Measurements from ENCODE around the gene FARP1.

Gene FARP1

DNA sequence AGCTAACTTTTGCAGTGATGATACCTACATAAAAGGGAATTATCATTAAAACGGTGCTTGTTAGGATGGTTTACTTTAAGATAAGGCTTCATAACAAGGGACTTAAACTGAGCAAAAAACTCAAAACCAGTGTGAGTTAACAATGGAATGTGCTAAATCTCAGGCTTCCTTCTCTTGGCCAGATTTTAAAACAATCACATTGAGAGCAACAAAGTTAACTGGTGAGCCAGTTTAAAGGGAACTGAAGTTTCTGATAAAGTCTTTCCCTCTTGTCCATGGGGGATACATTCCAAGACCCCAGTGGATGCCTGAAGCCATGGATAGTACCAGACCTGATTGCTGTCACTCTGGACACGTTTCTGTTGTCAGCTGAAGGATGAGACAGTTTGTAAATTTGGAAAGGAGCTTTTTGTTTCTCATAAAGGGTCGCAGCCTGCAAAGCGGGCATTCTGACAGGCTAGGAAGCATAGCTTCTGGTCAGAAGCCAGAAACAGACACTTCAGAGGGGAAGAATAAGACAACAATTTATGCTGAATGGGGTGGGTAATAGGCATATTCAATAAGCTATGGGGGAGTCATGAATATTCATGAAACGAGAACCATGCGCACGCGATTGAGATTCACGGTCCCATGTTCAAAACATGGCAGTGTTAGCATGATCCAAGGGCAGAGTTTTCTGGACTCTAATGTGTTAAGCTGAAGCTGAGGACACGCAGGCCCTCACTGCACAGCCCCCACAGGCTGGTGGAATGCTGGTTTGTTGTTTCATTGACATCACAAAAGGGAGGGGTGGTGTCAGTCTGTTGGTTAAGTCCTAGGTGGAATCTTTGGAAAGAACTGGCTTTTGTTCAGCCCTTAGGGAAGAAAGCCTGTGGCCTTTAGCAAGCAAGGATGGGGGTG lies 184.7 kb downstream of the FARP1 start:
- POLR2A ChIA-PET, result no interaction called here
- no peak for DNase-seq
- 94% methylated on average over 10 of the region's 10 CpGs for WGBS (ENCODE audit: insufficient coverage)
- Histone ChIP-seq H3K4me1 (ENCODE audit: control extremely low read depth in 1 of 4, control insufficient read depth in 4 of 4, insufficient read depth in 4 of 4, low read length in 3 of 4) (no peaks in the 10 kb centered on the region), H3K27me3 (replicated peaks in 2 of 5; ENCODE audit: control insufficient read depth in 4 of 5, insufficient read depth in 5 of 5, low read length in 4 of 5) (peaks cover 0 to under 1% (median 0%) of the 10 kb centered on the region in 5 experiments), H3K9me3 (ENCODE audit: control extremely low read depth in 1 of 5, control insufficient read depth in 4 of 5, insufficient read depth in 2 of 5, low read depth in 1 of 5, low read length in 4 of 5) (no peaks in the 10 kb centered on the region), H3K36me3 (ENCODE audit: control insufficient read depth in 4 of 4, insufficient read depth in 4 of 4, low read length in 3 of 4) (no peaks in the 10 kb centered on the region), H3K4me3 (ENCODE audit: control insufficient read depth in 1 of 7, extremely low read depth in 1 of 7, insufficient read depth in 4 of 7, low read depth in 2 of 7, low read length in 6 of 7) (no peak overlapping the region), H3K27ac (ENCODE audit: insufficient read depth in 1 of 2, low read depth in 1 of 2, low read length in 2 of 2, poor library complexity in 1 of 2, severe bottlenecking in 2 of 2) (no peak overlapping the region)
- CTCF ChIA-PET, result no interaction called here

DNA sequence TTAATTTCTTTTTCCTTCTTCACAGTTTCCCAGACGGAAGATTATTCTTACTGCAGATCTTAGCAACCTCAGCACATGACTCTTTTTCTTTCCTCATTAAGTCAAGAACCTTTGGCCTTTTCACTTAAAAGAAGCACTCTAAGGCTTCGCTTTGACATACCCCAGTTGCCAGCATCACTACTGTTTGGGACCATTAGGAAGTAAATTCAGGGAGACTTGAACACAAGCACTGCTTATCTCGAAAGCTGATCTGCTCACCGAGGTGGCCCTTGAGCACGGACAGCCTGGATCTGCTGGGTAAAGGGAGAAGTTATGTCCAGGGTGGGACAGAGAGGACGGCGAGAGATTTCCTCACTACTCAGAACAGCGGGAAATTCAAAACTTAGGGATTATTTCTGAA lies 185.6 kb downstream of the FARP1 start:
- Histone ChIP-seq H3K4me3 (ENCODE audit: control insufficient read depth in 1 of 7, extremely low read depth in 1 of 7, insufficient read depth in 4 of 7, low read depth in 2 of 7, low read length in 6 of 7) (no peak overlapping the region), H3K36me3 (ENCODE audit: control insufficient read depth in 4 of 4, insufficient read depth in 4 of 4, low read length in 3 of 4) (no peaks in the 10 kb centered on the region), H3K9me3 (ENCODE audit: control extremely low read depth in 1 of 5, control insufficient read depth in 4 of 5, insufficient read depth in 2 of 5, low read depth in 1 of 5, low read length in 4 of 5) (no peaks in the 10 kb centered on the region), H3K27ac (ENCODE audit: insufficient read depth in 1 of 2, low read depth in 1 of 2, low read length in 2 of 2, poor library complexity in 1 of 2, severe bottlenecking in 2 of 2) (no peak overlapping the region), H3K27me3 (replicated peaks in 2 of 5; ENCODE audit: control insufficient read depth in 4 of 5, insufficient read depth in 5 of 5, low read length in 4 of 5) (peaks cover 0 to 2% (median 0%) of the 10 kb centered on the region in 5 experiments), H3K4me1 (ENCODE audit: control extremely low read depth in 1 of 4, control insufficient read depth in 4 of 4, insufficient read depth in 4 of 4, low read length in 3 of 4) (no peaks in the 10 kb centered on the region)
- 98% methylated on average over 8 of the region's 8 CpGs for WGBS (ENCODE audit: insufficient coverage)
- ChIA-PET POLR2A (no interaction called here), CTCF (no interaction called here)
- no peak for DNase-seq

GRCh38 chr13:98332222-98332621 lies 189.3 kb downstream of the FARP1 start:
- POLR2A ChIA-PET, result no interaction called here
- H3K36me3 ChIP-seq (ENCODE audit: control insufficient read depth in 4 of 4, insufficient read depth in 4 of 4, low read length in 3 of 4), result no peaks in the 10 kb centered on the region
- peaks cover 0 to 8% (median 0%) of the 10 kb centered on the region in 5 experiments for H3K9me3 ChIP-seq (ENCODE audit: control extremely low read depth in 1 of 5, control insufficient read depth in 4 of 5, insufficient read depth in 2 of 5, low read depth in 1 of 5, low read length in 4 of 5)
- no peaks in the 10 kb centered on the region for H3K4me1 ChIP-seq (ENCODE audit: control extremely low read depth in 1 of 4, control insufficient read depth in 4 of 4, insufficient read depth in 4 of 4, low read length in 3 of 4)
- no peak overlapping the region for H3K27ac ChIP-seq (ENCODE audit: insufficient read depth in 1 of 2, low read depth in 1 of 2, low read length in 2 of 2, poor library complexity in 1 of 2, severe bottlenecking in 2 of 2)
- CTCF ChIA-PET, result interaction anchor here (1.4 kb wide), 1 partner anchor 11 kb away, joined by 4 read pairs; no protein-coding TSS in a partner anchor
- no peak overlapping the region for H3K4me3 ChIP-seq (ENCODE audit: control insufficient read depth in 1 of 7, extremely low read depth in 1 of 7, insufficient read depth in 4 of 7, low read depth in 2 of 7, low read length in 6 of 7)
- WGBS (ENCODE audit: insufficient coverage), result 100% methylated on average over 1 of the region's 2 CpGs
- peaks cover 0 to 3% (median 0%) of the 10 kb centered on the region in 5 experiments for H3K27me3 ChIP-seq (replicated peaks in 2 of 5; ENCODE audit: control insufficient read depth in 4 of 5, insufficient read depth in 5 of 5, low read length in 4 of 5)
- no peak for DNase-seq

DNA sequence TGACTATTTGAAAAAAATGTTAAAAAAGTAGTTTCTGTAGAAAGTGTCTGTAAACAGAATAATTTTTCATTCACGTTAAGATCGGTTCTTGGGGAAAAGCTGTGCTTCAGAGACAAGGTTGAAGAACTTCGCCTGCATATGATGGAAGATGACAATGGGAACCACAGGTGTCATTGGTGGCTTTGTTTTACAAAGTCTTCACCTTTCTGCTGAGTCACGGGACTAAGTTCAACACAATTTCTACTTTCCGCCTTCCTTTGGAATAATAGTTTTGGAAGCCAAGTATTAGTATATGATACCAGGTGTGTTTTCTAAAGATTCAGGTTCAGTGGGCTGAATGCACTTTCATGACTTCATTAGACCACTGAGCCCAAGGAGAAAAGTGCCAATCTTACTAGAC lies 189.8 kb downstream of the FARP1 start:
- Histone ChIP-seq H3K4me3 (ENCODE audit: control insufficient read depth in 1 of 7, extremely low read depth in 1 of 7, insufficient read depth in 4 of 7, low read depth in 2 of 7, low read length in 6 of 7) (no peak overlapping the region), H3K4me1 (ENCODE audit: control extremely low read depth in 1 of 4, control insufficient read depth in 4 of 4, insufficient read depth in 4 of 4, low read length in 3 of 4) (no peaks in the 10 kb centered on the region), H3K27ac (ENCODE audit: insufficient read depth in 1 of 2, low read depth in 1 of 2, low read length in 2 of 2, poor library complexity in 1 of 2, severe bottlenecking in 2 of 2) (no peak overlapping the region), H3K9me3 (ENCODE audit: control extremely low read depth in 1 of 5, control insufficient read depth in 4 of 5, insufficient read depth in 2 of 5, low read depth in 1 of 5, low read length in 4 of 5) (peaks cover 0 to 8% (median 0%) of the 10 kb centered on the region in 5 experiments), H3K27me3 (replicated peaks in 2 of 5; ENCODE audit: control insufficient read depth in 4 of 5, insufficient read depth in 5 of 5, low read length in 4 of 5) (peaks cover 0 to 3% (median 0%) of the 10 kb centered on the region in 5 experiments), H3K36me3 (ENCODE audit: control insufficient read depth in 4 of 4, insufficient read depth in 4 of 4, low read length in 3 of 4) (no peaks in the 10 kb centered on the region)
- POLR2A ChIA-PET, result no interaction called here
- CTCF ChIA-PET, result no interaction called here
- no peak for DNase-seq
- WGBS (ENCODE audit: insufficient coverage), result 99% methylated on average over 5 of the region's 5 CpGs

- ChIA-PET POLR2A (no interaction called here), CTCF (no interaction called here)
- H3K27ac ChIP-seq (ENCODE audit: insufficient read depth in 1 of 2, low read depth in 1 of 2, low read length in 2 of 2, poor library complexity in 1 of 2, severe bottlenecking in 2 of 2), result no peak overlapping the region
- H3K27me3 ChIP-seq (replicated peaks in 2 of 5; ENCODE audit: control insufficient read depth in 4 of 5, insufficient read depth in 5 of 5, low read length in 4 of 5), result peaks cover 0 to 3% (median 0%) of the 10 kb centered on the region in 5 experiments
- WGBS (ENCODE audit: insufficient coverage), result 79% methylated on average over 12 of the region's 12 CpGs
- H3K4me1 ChIP-seq (ENCODE audit: control extremely low read depth in 1 of 4, control insufficient read depth in 4 of 4, insufficient read depth in 4 of 4, low read length in 3 of 4), result no peaks in the 10 kb centered on the region
- DNase-seq, result no peak
- H3K9me3 ChIP-seq (ENCODE audit: control extremely low read depth in 1 of 5, control insufficient read depth in 4 of 5, insufficient read depth in 2 of 5, low read depth in 1 of 5, low read length in 4 of 5), result peaks cover 0 to 8% (median 0%) of the 10 kb centered on the region in 5 experiments
- H3K36me3 ChIP-seq (ENCODE audit: control insufficient read depth in 4 of 4, insufficient read depth in 4 of 4, low read length in 3 of 4), result no peaks in the 10 kb centered on the region
- no peak overlapping the region for H3K4me3 ChIP-seq (ENCODE audit: control insufficient read depth in 1 of 7, extremely low read depth in 1 of 7, insufficient read depth in 4 of 7, low read depth in 2 of 7, low read length in 6 of 7)
Observed at GRCh38 chr13:98333486-98333885, 190.6 kb downstream of the FARP1 start.

DNA sequence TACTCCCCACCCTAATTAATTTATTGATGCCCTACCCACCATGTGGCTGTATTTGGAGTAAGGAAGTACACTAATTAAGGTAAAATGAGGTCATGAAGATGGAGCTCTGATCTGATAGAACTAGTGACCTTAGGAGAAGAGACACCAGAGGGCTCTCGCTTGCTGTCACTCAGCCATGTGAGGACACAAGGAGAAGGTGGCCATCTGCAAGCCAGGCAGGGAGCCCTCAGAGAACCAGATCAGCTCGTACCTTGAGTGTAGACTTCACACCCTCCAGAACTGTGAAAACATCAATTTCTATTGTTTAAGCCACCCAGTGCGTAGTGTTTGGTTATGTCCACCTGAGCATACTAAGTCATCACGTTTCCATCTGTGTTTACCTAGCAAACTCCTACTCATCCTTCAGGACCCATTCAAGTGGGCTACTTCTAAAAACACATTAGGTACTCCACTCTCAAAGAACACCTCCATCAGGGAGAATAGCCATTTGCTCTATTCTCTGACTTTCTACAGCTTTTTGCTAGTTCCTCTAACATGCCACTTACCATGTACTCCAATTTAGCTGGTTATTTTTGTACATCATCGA lies 191.8 kb downstream of the FARP1 start:
- POLR2A ChIA-PET, result no interaction called here
- 96% methylated on average over 5 of the region's 5 CpGs for WGBS (ENCODE audit: insufficient coverage)
- CTCF ChIA-PET, result no interaction called here

DNA sequence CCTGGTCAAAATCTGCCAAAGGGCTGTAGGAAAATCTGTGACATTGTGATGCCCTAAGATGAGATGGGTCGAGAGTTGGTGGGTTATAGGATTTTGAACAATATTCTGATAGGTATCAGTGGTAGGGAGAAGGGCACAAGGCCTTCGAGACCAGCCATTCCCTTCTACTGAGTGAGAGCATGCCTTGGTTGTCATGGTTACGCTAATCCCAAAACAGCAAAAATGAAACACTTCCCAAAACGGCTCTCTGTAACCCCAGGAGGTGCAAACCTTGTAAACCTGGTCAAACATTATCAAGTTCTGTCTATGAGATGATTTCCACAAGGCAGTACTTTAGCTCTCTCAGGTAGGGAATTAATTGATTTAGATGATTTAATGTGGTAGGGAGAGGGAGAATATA lies 192.8 kb downstream of the FARP1 start:
- H3K27ac ChIP-seq (ENCODE audit: insufficient read depth in 1 of 2, low read depth in 1 of 2, low read length in 2 of 2, poor library complexity in 1 of 2, severe bottlenecking in 2 of 2), result no peak overlapping the region
- no peaks in the 10 kb centered on the region for H3K4me1 ChIP-seq (ENCODE audit: control extremely low read depth in 1 of 4, control insufficient read depth in 4 of 4, insufficient read depth in 4 of 4, low read length in 3 of 4)
- ChIA-PET CTCF (no interaction called here), POLR2A (no interaction called here)
- peaks cover 0 to 8% (median 0%) of the 10 kb centered on the region in 5 experiments for H3K9me3 ChIP-seq (ENCODE audit: control extremely low read depth in 1 of 5, control insufficient read depth in 4 of 5, insufficient read depth in 2 of 5, low read depth in 1 of 5, low read length in 4 of 5)
- no peak overlapping the region for H3K4me3 ChIP-seq (ENCODE audit: control insufficient read depth in 1 of 7, extremely low read depth in 1 of 7, insufficient read depth in 4 of 7, low read depth in 2 of 7, low read length in 6 of 7)
- no peak for DNase-seq
- no peaks in the 10 kb centered on the region for H3K36me3 ChIP-seq (ENCODE audit: control insufficient read depth in 4 of 4, insufficient read depth in 4 of 4, low read length in 3 of 4)
- peaks cover 0 to 3% (median 0%) of the 10 kb centered on the region in 5 experiments for H3K27me3 ChIP-seq (replicated peaks in 2 of 5; ENCODE audit: control insufficient read depth in 4 of 5, insufficient read depth in 5 of 5, low read length in 4 of 5)
- WGBS (ENCODE audit: insufficient coverage), result 100% methylated on average over 4 of the region's 4 CpGs

More for the DNA sequence above, 191.8 kb downstream of the FARP1 start:
- Histone ChIP-seq H3K9me3 (ENCODE audit: control extremely low read depth in 1 of 5, control insufficient read depth in 4 of 5, insufficient read depth in 2 of 5, low read depth in 1 of 5, low read length in 4 of 5) (peaks cover 0 to 8% (median 0%) of the 10 kb centered on the region in 5 experiments), H3K27ac (ENCODE audit: insufficient read depth in 1 of 2, low read depth in 1 of 2, low read length in 2 of 2, poor library complexity in 1 of 2, severe bottlenecking in 2 of 2) (no peak overlapping the region), H3K4me3 (ENCODE audit: control insufficient read depth in 1 of 7, extremely low read depth in 1 of 7, insufficient read depth in 4 of 7, low read depth in 2 of 7, low read length in 6 of 7) (no peak overlapping the region), H3K4me1 (ENCODE audit: control extremely low read depth in 1 of 4, control insufficient read depth in 4 of 4, insufficient read depth in 4 of 4, low read length in 3 of 4) (no peaks in the 10 kb centered on the region), H3K36me3 (ENCODE audit: control insufficient read depth in 4 of 4, insufficient read depth in 4 of 4, low read length in 3 of 4) (no peaks in the 10 kb centered on the region), H3K27me3 (replicated peaks in 2 of 5; ENCODE audit: control insufficient read depth in 4 of 5, insufficient read depth in 5 of 5, low read length in 4 of 5) (peaks cover 0 to 3% (median 0%) of the 10 kb centered on the region in 5 experiments)
- DNase-seq, result no peak
